ENCODE data around the gene SCRG1.

The SCRG1 gene

DNA sequence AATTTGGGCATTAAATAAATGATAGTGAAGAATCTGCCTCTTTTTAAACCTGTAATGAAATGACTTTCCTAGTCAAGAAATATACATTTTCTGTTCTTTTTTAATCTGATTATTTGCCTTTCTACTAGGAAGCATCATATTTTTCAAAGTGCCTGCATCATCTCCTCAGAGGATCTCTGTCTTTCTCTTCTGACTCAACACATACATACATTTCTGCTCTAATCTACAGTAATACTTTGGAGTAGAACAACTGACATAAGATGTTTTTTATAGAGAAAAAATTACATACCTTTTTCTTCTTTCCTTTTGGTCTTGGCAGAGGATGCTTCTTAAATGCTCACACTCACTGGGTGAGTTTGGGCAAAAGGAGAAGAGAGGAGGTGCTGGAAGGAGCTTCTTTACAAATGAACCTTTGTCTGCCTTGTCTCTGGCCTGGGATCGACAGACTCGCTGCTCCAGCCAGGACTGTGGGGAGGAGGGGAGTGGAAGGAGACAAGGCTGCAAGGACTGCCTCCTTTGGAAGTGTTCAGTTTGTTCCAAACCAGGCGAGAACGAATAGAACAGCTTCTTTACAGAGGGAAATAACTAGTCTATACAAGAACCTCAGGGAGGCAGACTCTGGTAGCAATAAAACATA lies at the start of gene SCRG1:
Gene SCRG1, minus strand, starts transcription at position 338 of the 637 bp plus-strand sequence. CDS start 7,702 bp downstream, outside the sequence.
- no peak for DNase-seq

GRCh38 chr4:173448103-173448502 lies 49.2 kb upstream of the SCRG1 start:
- DNase-seq = no peak

DNA sequence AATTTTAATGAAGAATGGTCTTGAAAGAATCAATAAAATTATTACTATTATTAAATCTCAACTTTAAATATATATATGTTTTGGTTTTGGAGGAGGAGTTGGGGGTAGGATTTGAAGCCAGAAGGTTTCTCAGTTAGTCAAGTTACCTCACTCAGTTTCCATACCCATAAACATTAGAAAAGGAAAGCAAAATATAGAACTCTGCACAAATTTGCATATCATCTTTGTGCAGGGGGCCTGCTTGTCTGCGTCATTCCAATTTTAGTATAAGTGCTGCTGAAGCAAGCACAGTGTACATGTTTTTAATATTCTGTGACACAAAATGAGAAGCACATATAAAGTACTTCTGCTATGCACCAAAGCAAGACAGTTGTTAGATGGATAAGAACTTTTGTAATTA lies 47.5 kb upstream of the SCRG1 start:
- no peak for DNase-seq

DNA sequence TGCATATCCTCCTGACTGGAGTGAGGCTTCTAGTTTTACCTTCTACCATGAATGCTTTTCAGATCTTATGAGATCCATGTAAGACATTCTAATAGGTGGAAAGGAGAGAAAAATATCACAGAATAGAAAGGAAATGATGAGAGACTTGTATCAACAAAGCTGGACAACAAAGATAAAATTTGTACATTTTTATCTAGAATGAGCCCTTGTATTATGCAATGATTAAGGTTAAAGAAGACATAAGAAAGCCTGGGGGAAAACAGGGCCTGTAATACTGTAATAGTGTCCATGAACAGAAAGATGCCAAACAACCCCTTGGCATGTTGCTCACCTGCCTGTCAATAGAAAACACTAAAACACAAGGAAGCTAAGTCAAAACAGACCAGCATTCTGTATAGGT lies 44.2 kb upstream of the SCRG1 start:
- no peak for DNase-seq

- DNase-seq = no peak
Measured at GRCh38 chr4:173442223-173442932, 43.5 kb upstream of the SCRG1 start.

- no peak for DNase-seq
Measured at GRCh38 chr4:173440888-173441287, 42.0 kb upstream of the SCRG1 start.

DNA sequence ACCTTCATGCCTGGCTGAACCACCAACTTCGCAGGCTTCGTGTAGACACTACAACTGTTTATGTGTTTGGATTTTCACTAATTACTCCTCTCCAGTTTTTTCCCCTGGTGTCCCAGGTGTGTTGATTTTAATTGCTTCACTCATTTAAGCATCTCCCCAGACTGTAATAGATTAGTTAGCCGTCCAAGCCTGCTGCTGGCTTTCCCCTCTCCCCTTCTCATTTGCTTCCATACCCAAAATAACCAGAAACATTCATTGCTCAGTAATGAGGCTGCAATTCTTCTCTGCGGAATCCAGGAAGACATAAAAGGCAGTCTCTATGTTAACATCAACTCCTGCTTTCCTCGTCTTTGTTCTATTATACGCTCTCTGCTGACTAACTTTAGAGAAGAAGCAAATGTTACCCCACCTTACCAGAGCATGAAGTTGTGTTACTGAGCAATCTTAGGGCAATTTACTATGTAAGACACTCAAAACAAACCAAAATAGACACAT lies 37.9 kb upstream of the SCRG1 start:
- no peak for DNase-seq

GRCh38 chr4:173436149-173436579 lies 37.2 kb upstream of the SCRG1 start:
- DNase-seq = no peak

GRCh38 chr4:173434231-173434630 lies 35.3 kb upstream of the SCRG1 start:
- peak; percentile 25 to 70 (median 57) for DNase-seq

GRCh38 chr4:173433447-173433846 lies 34.5 kb upstream of the SCRG1 start:
- peak in 1 of 3 donors; percentile 22 for DNase-seq

- DNase-seq = no peak
Measured at GRCh38 chr4:173432430-173432829, 33.5 kb upstream of the SCRG1 start.

GRCh38 chr4:173426064-173426463 lies 27.1 kb upstream of the SCRG1 start:
- no peak for DNase-seq

GRCh38 chr4:173424899-173425805 lies 26.2 kb upstream of the SCRG1 start:
- DNase-seq = no peak

DNA sequence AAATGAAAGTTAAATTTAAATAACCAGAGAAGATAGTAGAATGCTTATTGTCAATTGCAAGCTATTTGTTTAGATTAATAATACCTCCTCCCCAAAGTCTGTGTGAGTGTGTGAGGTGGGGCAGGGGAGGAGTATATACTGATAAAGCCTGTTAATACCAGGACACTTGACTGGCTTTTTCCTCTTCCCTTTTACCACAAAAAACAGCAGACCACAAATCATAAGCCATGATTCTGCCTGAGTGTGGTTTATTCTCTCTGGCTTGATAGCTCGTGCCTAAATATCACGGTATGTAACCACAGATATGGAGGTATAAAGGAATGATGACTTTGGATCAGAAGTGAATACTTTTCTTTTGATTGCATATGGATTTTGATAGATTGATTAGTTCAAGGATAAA lies 21.9 kb upstream of the SCRG1 start:
- DNase-seq = no peak

GRCh38 chr4:173420324-173420752 lies 21.4 kb upstream of the SCRG1 start:
- peak in 2 of 3 donors; percentile 45 to 53 for DNase-seq

GRCh38 chr4:173418639-173419038 lies 19.7 kb upstream of the SCRG1 start:
- peak; percentile 40 to 68 (median 60) for DNase-seq

DNA sequence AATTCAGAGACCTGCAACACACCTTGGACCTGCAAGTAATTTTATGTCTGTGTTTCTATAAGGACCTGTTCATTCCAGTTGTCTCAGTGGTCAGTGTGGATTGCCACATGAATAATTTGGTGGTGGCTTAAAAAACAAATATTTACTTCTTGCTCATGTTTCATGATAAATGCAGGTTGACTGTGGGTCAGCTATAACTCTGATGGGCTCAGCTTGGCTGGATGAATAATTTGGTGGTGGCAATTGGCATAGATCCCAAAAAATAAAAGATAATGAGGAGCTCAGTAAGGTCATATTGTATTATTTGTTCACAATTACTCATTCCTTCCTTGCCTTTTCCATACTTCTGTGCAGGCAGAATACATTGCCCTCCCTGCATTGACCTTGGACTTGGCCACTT lies 18.9 kb upstream of the SCRG1 start:
- no peak for DNase-seq

DNA sequence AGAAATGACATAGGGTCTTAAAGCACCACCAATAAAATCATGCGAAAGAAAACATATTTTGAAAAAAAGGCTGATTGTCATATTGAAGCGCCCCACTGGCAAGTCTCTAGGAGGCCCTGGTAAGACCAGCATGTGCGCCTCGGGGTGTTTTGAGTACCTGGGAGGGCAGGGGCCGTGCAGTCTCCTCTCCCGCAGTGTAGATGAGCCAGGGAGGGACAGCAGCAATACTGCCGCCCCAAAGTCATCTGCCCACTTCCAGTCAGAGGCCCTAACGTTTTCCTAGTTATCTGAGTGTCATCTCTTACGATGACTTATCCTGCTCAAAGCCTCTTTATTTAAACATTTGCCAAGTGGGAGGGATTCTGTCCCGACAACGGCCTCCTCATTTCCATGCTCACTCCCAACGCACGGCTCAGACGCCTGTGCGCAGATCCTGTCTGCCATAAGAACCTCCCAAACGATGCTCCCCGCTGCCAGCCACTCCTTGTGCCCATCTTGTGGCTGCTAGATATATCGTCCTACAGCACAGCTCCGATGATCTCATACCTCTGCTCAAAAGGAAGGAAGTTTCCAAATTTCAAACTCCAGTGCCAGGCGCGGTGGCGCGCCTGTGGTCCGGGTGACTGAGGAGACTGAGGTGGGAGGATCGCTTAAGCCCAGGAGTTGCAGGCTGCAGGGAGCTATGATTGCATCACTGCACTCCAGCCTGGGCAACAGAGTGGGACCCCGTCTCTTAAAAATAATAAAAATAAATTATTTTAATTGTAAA lies 17.2 kb upstream of the SCRG1 start:
- peak; percentile 92 to 95 (median 95) for DNase-seq

DNA sequence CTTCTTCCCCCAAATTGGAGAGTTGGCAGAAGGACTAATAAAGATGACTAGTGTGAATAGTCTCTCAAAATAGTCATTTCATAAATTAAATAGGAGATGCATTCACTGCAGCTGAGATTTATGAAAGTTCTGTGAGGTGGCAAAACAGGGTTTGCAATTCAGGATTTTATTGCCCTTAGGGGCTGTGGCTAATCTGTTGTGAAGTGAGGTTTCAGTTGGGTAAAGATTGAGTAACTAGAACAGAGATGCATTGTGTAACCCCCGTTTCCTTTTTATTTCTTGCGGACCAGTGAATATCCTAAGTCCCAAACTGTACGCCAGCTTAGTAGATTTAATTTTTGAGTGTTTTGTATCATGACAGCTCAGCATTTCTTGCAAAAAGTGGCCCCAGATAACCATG lies 16.2 kb upstream of the SCRG1 start:
- peak; percentile 55 to 81 (median 79) for DNase-seq

DNA sequence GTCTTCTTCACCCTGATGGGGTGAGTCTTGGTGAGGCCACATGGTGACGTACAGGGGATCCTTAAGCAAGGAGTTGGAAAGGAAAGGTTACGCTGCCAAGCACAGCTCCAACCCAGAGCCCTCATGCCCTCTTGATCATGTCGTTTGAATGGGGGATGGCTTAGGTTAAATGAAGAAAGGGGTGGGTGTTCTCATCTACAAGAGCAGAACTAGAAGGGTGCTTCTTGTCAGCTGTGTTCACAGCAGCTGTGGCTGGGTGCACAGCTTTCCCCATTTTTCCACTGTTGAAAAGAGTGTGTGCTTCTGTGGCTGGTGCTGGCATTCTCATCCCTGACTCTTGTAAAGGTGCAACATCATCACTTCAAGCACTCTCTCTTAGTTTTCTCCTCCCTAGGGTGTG lies 15.5 kb upstream of the SCRG1 start:
- no peak for DNase-seq

GRCh38 chr4:173413036-173413435 lies 14.1 kb upstream of the SCRG1 start:
- peak; percentile 24 to 66 (median 28) for DNase-seq

DNA sequence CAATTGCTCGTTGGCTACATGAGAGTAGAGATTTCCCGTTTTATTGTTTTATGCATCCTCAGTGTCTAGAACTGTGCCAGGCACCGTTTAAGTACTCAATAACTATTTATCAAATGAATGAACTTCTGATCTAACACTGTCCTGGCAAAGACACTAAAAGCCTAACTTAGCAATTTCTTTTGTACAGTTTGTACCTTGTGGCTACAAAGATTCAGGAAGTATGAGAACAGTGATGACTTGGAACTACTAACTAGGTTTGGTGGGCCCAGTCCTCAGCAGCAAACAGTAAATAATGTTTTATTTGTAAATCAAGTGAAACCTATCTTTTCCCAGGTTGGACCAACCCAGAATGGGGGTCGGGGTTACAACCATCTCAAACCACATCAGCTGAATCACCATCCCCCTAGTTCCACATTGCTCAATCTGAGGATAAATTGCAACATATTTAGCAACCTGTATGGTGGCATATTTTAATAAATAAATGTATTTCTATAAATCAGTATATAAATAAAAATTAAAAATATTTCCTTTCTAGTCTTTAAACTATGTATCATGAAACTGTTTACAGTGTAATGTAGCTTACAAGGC lies 12.3 kb upstream of the SCRG1 start:
- no peak for DNase-seq
